GM12801 (cell line): ENCODE measurements around the gene SRRM2.

Source experiments
- CTCF ChIP-seq: IDR thresholded peaks from one replicate; pipeline ENCODE4 v1.5.1; 2011; ENCODE audit warnings: control low read depth; ENCODE audit not compliant: insufficient read length; ENCODE audit errors: extremely low read depth

The SRRM2 gene

GRCh38 chr16:2757344-2757743 is 4.9 kb downstream of the SRRM2 start:
- no peak for TF ChIP-seq CTCF

- TF ChIP-seq CTCF, result no peak
Measured at GRCh38 chr16:2761472-2761871, 9.0 kb downstream of the SRRM2 start.

- no peak for TF ChIP-seq CTCF
Measured at GRCh38 chr16:2761886-2762583, 9.6 kb downstream of the SRRM2 start.

- TF ChIP-seq CTCF, result no peak
Measured at GRCh38 chr16:2762711-2763110, 10.3 kb downstream of the SRRM2 start.

- TF ChIP-seq CTCF, result no peak
Measured at GRCh38 chr16:2763173-2763572, 10.7 kb downstream of the SRRM2 start.

- no peak for TF ChIP-seq CTCF
Measured at GRCh38 chr16:2764718-2765117, 12.3 kb downstream of the SRRM2 start.

- TF ChIP-seq CTCF, result no peak
Measured at GRCh38 chr16:2765462-2766404, 13.3 kb downstream of the SRRM2 start.
